ENCODE results near the gene FABP7. TPM values are rescaled to one million over a fixed set of nuclear protein-coding genes. Genes with fewer than 3 reads are reported as not detected.

FABP7 gene
- total RNA-seq, 1 donor from 2014 or later, result 7.6 TPM

DNA sequence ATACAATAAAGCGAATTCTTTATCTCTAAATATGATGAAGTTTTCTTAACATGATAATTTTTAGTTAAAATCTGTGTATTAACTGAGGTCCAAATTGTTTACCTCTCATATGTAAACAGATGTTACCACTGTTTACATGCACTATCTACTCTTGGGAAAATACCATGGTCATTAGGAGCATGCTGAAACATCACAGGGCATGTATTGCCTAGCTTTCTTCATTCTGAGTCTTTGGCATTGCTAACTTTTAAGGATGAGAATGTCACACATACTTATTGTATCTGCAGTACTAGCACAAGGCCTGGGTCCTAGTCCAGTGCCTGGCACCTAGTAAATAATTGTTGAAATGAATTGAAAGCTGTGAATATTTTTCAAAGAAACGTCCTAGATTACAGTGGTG, 30.2 kb downstream of the FABP7 start:
- H3K36me3 Mint-ChIP-seq, result peaks cover 9% of the 10 kb centered on the region
- DNase-seq (ENCODE audit: extremely low spot score, unreplicated experiment), result no peak
- no peaks in the 10 kb centered on the region for H3K27me3 Mint-ChIP-seq
- H3K9me3 Mint-ChIP-seq, result no peaks in the 10 kb centered on the region
- no peak overlapping the region for H3K27ac Mint-ChIP-seq
- no peaks in the 10 kb centered on the region for H3K4me1 Mint-ChIP-seq (ENCODE audit: unreplicated experiment)
- H3K4me3 Mint-ChIP-seq, result no peak overlapping the region
- TF ChIP-seq, protein P1, sequence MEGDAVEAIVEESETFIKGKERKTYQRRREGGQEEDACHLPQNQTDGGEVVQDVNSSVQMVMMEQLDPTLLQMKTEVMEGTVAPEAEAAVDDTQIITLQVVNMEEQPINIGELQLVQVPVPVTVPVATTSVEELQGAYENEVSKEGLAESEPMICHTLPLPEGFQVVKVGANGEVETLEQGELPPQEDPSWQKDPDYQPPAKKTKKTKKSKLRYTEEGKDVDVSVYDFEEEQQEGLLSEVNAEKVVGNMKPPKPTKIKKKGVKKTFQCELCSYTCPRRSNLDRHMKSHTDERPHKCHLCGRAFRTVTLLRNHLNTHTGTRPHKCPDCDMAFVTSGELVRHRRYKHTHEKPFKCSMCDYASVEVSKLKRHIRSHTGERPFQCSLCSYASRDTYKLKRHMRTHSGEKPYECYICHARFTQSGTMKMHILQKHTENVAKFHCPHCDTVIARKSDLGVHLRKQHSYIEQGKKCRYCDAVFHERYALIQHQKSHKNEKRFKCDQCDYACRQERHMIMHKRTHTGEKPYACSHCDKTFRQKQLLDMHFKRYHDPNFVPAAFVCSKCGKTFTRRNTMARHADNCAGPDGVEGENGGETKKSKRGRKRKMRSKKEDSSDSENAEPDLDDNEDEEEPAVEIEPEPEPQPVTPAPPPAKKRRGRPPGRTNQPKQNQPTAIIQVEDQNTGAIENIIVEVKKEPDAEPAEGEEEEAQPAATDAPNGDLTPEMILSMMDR (conservative IDR thresholded peaks at IDR 0.05), result no peak

DNA sequence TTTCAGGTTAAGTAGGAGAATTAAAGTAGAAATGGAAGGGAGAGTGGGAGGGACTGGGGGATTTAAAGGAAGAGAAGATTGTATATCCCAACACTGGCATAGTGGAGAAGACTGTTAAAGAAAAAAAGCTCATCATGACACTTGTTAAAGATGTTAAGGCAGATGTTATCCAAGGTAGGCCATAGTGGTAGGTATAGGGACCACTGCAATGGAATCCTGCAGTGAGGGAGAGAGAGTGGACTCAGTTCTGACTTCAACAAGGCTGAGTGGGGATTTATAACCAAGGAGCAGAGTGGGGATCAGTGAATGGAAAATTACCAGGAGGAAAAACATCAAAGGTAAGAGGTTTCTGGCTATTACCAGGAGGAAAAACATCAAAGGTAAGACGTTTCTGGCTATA, 30.7 kb downstream of the FABP7 start:
- DNase-seq (ENCODE audit: extremely low spot score, unreplicated experiment), result no peak
- H3K36me3 Mint-ChIP-seq, result peaks cover 9% of the 10 kb centered on the region
- H3K27me3 Mint-ChIP-seq, result no peaks in the 10 kb centered on the region
- TF ChIP-seq, protein P1 (conservative IDR thresholded peaks at IDR 0.05), result peak; percentile 39
- no peaks in the 10 kb centered on the region for H3K9me3 Mint-ChIP-seq
- no peaks in the 10 kb centered on the region for H3K4me1 Mint-ChIP-seq (ENCODE audit: unreplicated experiment)
- H3K4me3 Mint-ChIP-seq, result no peak overlapping the region
- H3K27ac Mint-ChIP-seq, result no peak overlapping the region

- no peaks in the 10 kb centered on the region for H3K4me1 Mint-ChIP-seq (ENCODE audit: unreplicated experiment)
- no peaks in the 10 kb centered on the region for H3K36me3 Mint-ChIP-seq
- H3K27me3 Mint-ChIP-seq, result no peaks in the 10 kb centered on the region
- TF ChIP-seq, protein P1 (conservative IDR thresholded peaks at IDR 0.05), result no peak
- no peaks in the 10 kb centered on the region for H3K9me3 Mint-ChIP-seq
- no peak overlapping the region for H3K4me3 Mint-ChIP-seq
- H3K27ac Mint-ChIP-seq, result no peak overlapping the region
- no peak for DNase-seq (ENCODE audit: extremely low spot score, unreplicated experiment)
Observed at GRCh38 chr6:122817358-122817757, 37.8 kb downstream of the FABP7 start.

DNA sequence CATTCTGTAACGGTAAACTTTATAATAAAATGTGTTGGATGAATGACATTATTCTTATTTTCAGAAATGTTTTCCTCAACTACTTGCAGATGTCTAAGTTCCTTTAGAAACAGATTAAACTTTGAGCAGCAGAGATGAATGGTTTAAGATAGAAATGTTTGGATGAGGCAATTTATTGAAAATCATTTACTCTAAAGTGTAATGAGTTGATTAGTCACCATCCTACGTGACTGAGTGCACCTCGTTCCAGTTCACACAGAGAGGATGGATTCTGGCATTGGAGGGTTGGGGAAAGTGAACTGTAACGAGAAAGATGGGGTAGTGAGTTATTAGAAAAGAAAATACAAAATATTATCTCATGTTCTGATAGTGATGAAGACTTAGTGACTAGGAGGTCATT, 38.2 kb downstream of the FABP7 start:
- Mint-ChIP-seq H3K27me3 (no peaks in the 10 kb centered on the region), H3K36me3 (no peaks in the 10 kb centered on the region), H3K4me1 (ENCODE audit: unreplicated experiment) (no peaks in the 10 kb centered on the region), H3K9me3 (no peaks in the 10 kb centered on the region), H3K27ac (no peak overlapping the region), H3K4me3 (no peak overlapping the region)
- DNase-seq (ENCODE audit: extremely low spot score, unreplicated experiment), result no peak
- TF ChIP-seq, protein P1 (conservative IDR thresholded peaks at IDR 0.05), result no peak

DNA sequence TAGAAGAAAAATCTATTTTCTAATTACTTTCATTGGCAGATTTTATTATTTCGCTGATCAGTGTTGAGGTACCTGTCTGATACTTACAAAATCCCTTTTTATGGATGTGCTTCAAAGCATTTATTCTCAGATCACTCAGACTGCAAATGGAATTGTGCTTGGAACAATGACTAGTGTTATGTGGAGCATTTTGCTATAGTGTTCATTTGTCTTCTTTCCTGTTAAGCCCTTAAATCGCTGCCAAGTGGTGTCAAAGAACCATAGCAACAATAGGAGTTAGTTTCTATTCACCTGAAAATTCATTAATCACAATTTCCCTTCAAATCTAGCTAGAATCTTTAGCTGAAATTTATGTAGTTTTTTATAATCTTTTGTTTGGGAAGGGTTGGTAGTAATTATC, 39.4 kb downstream of the FABP7 start:
- no peak for DNase-seq (ENCODE audit: extremely low spot score, unreplicated experiment)
- no peaks in the 10 kb centered on the region for H3K4me1 Mint-ChIP-seq (ENCODE audit: unreplicated experiment)
- H3K36me3 Mint-ChIP-seq, result no peaks in the 10 kb centered on the region
- H3K27me3 Mint-ChIP-seq, result no peaks in the 10 kb centered on the region
- no peak overlapping the region for H3K27ac Mint-ChIP-seq
- TF ChIP-seq, protein P1 (conservative IDR thresholded peaks at IDR 0.05), result no peak
- H3K4me3 Mint-ChIP-seq, result no peak overlapping the region
- no peaks in the 10 kb centered on the region for H3K9me3 Mint-ChIP-seq

DNA sequence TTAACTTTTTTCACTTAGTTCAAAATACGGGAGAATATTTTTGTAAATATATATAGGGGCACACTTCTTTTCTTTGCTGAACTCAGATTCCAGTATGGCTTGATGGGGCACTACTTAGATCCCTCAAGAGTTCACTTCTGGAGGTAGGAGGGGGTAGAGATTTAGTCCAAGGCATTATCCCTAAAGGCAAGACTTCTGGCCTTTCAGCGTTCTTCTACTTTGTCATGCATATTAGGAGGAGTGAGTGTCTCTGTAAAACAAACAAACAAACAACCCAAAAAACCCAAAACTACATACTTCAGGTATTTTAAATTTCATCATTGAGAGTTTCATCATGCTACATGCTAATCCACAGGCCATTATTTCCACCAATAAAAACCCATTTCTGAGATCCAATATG, 41.6 kb downstream of the FABP7 start:
- H3K27me3 Mint-ChIP-seq, result no peaks in the 10 kb centered on the region
- TF ChIP-seq, protein P1 (conservative IDR thresholded peaks at IDR 0.05), result no peak
- no peak overlapping the region for H3K27ac Mint-ChIP-seq
- H3K4me3 Mint-ChIP-seq, result no peak overlapping the region
- DNase-seq (ENCODE audit: extremely low spot score, unreplicated experiment), result no peak
- H3K36me3 Mint-ChIP-seq, result no peaks in the 10 kb centered on the region
- H3K9me3 Mint-ChIP-seq, result no peaks in the 10 kb centered on the region
- no peaks in the 10 kb centered on the region for H3K4me1 Mint-ChIP-seq (ENCODE audit: unreplicated experiment)

Data from type B pancreatic cell (in vitro differentiated cells).